ENCODE measurements around the gene WASHC4. TPM values are rescaled to one million over a fixed set of nuclear protein-coding genes. Genes with fewer than 3 reads are reported as not detected.

The WASHC4 gene
- total RNA-seq, 4 donors from 2014 or later = 18.0 to 70.3 (median 44.3) TPM

DNA sequence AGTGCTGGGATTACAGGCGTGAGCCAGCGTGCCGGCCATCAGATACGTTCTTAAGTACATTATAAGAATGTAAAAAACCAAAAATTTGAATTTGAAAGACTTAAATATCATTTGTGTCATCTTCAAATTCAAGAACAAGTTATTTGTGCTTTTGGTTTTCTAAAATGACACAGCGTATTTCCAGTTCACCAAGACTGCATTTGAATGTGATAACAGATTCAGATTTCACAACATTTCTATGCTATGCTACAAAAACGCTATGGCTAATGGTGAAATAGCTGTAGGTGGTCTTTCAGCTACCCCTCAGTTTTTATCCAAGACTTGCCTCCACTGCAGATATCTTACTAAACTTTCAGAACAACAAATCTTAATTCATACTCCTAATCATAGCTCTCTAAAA, 81.8 kb downstream of the WASHC4 start:
- TF ChIP-seq, protein P1, sequence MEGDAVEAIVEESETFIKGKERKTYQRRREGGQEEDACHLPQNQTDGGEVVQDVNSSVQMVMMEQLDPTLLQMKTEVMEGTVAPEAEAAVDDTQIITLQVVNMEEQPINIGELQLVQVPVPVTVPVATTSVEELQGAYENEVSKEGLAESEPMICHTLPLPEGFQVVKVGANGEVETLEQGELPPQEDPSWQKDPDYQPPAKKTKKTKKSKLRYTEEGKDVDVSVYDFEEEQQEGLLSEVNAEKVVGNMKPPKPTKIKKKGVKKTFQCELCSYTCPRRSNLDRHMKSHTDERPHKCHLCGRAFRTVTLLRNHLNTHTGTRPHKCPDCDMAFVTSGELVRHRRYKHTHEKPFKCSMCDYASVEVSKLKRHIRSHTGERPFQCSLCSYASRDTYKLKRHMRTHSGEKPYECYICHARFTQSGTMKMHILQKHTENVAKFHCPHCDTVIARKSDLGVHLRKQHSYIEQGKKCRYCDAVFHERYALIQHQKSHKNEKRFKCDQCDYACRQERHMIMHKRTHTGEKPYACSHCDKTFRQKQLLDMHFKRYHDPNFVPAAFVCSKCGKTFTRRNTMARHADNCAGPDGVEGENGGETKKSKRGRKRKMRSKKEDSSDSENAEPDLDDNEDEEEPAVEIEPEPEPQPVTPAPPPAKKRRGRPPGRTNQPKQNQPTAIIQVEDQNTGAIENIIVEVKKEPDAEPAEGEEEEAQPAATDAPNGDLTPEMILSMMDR (IDR thresholded peaks at IDR 0.05) = no peak
- no peak for TF ChIP-seq EP300 (IDR thresholded peaks at IDR 0.05; ENCODE audit: low read depth)
- no peak for TF ChIP-seq POLR2AphosphoS5 (IDR thresholded peaks at IDR 0.05)
- TF ChIP-seq POLR2A (IDR thresholded peaks at IDR 0.05) = no peak
- 79% methylated on average over 6 of the region's 6 CpGs for WGBS, 2 donors (ENCODE audit: low coverage in 1 of 2)
- intact Hi-C loops (cut with DNase I; ENCODE audit: low total_unique reads) = no loop called here
- Histone ChIP-seq H3K4me1 (no peaks in the 10 kb centered on the region), H3K27me3 (no peaks in the 10 kb centered on the region), H3K4me3 (no peak overlapping the region), H3K9me3 (no peaks in the 10 kb centered on the region), H3K27ac (no peak overlapping the region), H3K36me3 (peaks cover 0 to 67% (median 29%) of the 10 kb centered on the region in 4 donors)
- in situ Hi-C loops (cut with MboI; ENCODE audit: low pct_ligation_motif_present in 1 of 4, low pct_unique_long_range_greater_than_20kb in 1 of 4, low sequenced_read_pairs in 3 of 4) = no loop called here
- no peak for DNase-seq

DNA sequence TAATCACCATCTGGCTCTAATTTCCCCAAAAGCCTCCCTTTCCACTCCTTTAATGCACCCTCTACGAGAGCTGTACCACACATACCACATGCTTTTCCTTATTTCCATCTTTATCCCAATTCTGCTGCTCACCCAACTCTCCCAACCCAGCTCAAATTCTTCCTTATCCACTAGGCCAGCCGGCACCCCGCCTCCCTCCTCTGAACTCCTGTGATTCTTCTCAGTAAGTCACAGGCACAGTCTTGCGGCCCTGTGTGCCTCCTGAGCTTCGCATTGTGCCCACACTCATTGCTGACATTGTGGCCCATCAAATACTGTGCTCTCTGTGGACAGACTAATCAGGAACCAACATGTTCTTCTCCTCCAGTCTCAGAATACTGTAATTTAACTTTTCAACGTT, 83.0 kb downstream of the WASHC4 start:
- Histone ChIP-seq H3K4me3 (no peak overlapping the region), H3K4me1 (no peaks in the 10 kb centered on the region), H3K9me3 (no peaks in the 10 kb centered on the region), H3K27me3 (no peaks in the 10 kb centered on the region), H3K36me3 (peaks cover 0 to 68% (median 31%) of the 10 kb centered on the region in 4 donors), H3K27ac (no peak overlapping the region)
- TF ChIP-seq EP300 (IDR thresholded peaks at IDR 0.05; ENCODE audit: low read depth) (no peak), POLR2AphosphoS5 (IDR thresholded peaks at IDR 0.05) (no peak), POLR2A (IDR thresholded peaks at IDR 0.05) (no peak)
- TF ChIP-seq, protein P1 (IDR thresholded peaks at IDR 0.05) = no peak
- in situ Hi-C loops (cut with MboI; ENCODE audit: low pct_ligation_motif_present in 1 of 4, low pct_unique_long_range_greater_than_20kb in 1 of 4, low sequenced_read_pairs in 3 of 4) (loop anchor here in 1 of 4 donors (10.0 kb wide), 1 partner anchor 194 kb away; no protein-coding TSS in a partner anchor), intact Hi-C loops (cut with DNase I; ENCODE audit: low total_unique reads) (no loop called here)
- no peak for DNase-seq
- WGBS, 2 donors (ENCODE audit: low coverage in 1 of 2) = 80 to 92% methylated on average over 2 to 6 of the region's 6 CpGs

DNA sequence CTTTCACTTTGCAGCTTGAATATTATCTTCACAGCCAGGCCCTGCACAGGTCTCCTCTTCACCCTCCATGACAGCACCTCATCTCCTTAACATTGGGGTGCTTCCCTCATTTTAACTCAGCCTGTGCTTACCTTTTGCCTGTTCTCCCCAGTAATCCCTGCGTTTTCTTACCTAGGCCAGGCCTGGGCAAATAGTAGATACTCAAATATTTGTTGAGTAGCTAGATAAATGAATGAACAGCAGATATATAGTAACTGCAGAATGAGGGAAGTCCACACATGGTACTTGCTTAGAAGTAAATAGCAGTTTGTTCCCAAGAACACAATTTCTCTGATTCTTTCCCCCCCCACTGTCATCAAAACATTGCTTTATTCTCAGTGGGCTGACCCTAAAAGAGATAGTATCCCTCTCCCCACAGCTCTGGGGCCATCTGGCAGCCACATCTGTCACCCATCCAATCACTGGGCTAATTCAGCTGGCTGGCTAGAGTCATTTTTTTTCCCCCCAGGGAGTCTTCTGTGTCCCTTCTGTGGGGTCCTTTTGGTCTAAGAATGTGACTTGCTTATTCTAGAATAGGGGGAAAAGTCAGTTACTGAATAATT, 85.2 kb downstream of the WASHC4 start:
- intact Hi-C loops (cut with DNase I; ENCODE audit: low total_unique reads) (no loop called here), in situ Hi-C loops (cut with MboI; ENCODE audit: low pct_ligation_motif_present in 1 of 4, low pct_unique_long_range_greater_than_20kb in 1 of 4, low sequenced_read_pairs in 3 of 4) (loop anchor here in 1 of 4 donors (10.0 kb wide), 1 partner anchor 192 kb away; no protein-coding TSS in a partner anchor)
- no peak for DNase-seq
- Histone ChIP-seq H3K9me3 (no peaks in the 10 kb centered on the region), H3K27me3 (no peaks in the 10 kb centered on the region), H3K4me3 (no peak overlapping the region), H3K27ac (no peak overlapping the region), H3K4me1 (no peaks in the 10 kb centered on the region), H3K36me3 (peaks cover 0 to 52% (median 22%) of the 10 kb centered on the region in 4 donors)
- TF ChIP-seq EP300 (IDR thresholded peaks at IDR 0.05; ENCODE audit: low read depth) = no peak
- no peak for TF ChIP-seq POLR2AphosphoS5 (IDR thresholded peaks at IDR 0.05)
- TF ChIP-seq, protein P1 (IDR thresholded peaks at IDR 0.05) = no peak
- TF ChIP-seq POLR2A (IDR thresholded peaks at IDR 0.05) = no peak
- WGBS, 2 donors (ENCODE audit: low coverage in 1 of 2) = 81% methylated on average over 1 of the region's 1 CpG; no CpG with 5 or more reads in 1 of the 2 donors

DNA sequence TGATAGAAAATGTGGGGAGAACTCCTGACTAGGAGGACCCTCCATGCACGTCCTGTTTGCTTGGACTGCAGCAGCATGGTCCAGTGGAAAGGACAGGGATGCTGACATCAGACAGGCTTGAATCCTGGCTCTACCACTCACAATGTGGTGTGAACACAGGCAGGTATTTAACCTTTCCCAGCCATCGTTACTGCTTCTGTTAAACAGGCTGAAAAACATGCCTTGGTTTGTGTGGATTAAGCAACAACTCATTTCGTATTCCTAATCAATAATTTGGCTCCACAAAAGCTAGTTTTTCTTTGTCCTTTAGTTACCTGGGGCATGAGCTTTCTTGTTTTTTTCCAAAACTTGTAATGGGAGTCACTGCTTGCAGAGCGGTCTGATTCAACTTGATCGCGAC, 87.4 kb downstream of the WASHC4 start:
- H3K36me3 ChIP-seq = peaks cover 0 to 41% (median 12%) of the 10 kb centered on the region in 4 donors
- H3K27me3 ChIP-seq = no peaks in the 10 kb centered on the region
- DNase-seq = no peak
- no peak overlapping the region for H3K27ac ChIP-seq
- no peaks in the 10 kb centered on the region for H3K9me3 ChIP-seq
- H3K4me3 ChIP-seq = no peak overlapping the region
- H3K4me1 ChIP-seq = no peaks in the 10 kb centered on the region
- in situ Hi-C loops (cut with MboI; ENCODE audit: low pct_ligation_motif_present in 1 of 4, low pct_unique_long_range_greater_than_20kb in 1 of 4, low sequenced_read_pairs in 3 of 4) (loop anchor here in 1 of 4 donors (10.0 kb wide), 1 partner anchor 190 kb away; no protein-coding TSS in a partner anchor), intact Hi-C loops (cut with DNase I; ENCODE audit: low total_unique reads) (no loop called here)
- TF ChIP-seq POLR2A (IDR thresholded peaks at IDR 0.05) (no peak), POLR2AphosphoS5 (IDR thresholded peaks at IDR 0.05) (no peak), EP300 (IDR thresholded peaks at IDR 0.05; ENCODE audit: low read depth) (no peak)
- TF ChIP-seq, protein P1 (IDR thresholded peaks at IDR 0.05) = no peak
- WGBS, 2 donors (ENCODE audit: low coverage in 1 of 2) = 90 to 95% methylated on average over 3 to 6 of the region's 6 CpGs

All from transverse colon (tissue), 4 donors.